ENCODE data around the gene PSMD5.

Gene PSMD5

GRCh38 chr9:120842685-120843485, at the start of gene PSMD5:
TSS of gene PSMD5 (minus strand) at chr9:120842922. CDS start at chr9:120842909, 13 bp downstream.
- DNase-seq (ENCODE audit: low read depth in 1 of 2, low spot score in 1 of 2) = peak; percentile 86

GRCh38 chr9:120891884-120892747, 49.4 kb upstream of the PSMD5 start:
- DNase-seq (ENCODE audit: low read depth in 1 of 2, low spot score in 1 of 2) = no peak

GRCh38 chr9:120891245-120891883, 48.6 kb upstream of the PSMD5 start:
- no peak for DNase-seq (ENCODE audit: low read depth in 1 of 2, low spot score in 1 of 2)

- DNase-seq (ENCODE audit: low read depth in 1 of 2, low spot score in 1 of 2) = no peak
These were observed 47.9 kb upstream of the PSMD5 start for GRCh38 chr9:120890320-120891244.

- no peak for DNase-seq (ENCODE audit: low read depth in 1 of 2, low spot score in 1 of 2)
These were observed 47.0 kb upstream of the PSMD5 start for GRCh38 chr9:120889606-120890271.

GRCh38 chr9:120888626-120889025, 45.9 kb upstream of the PSMD5 start:
- DNase-seq (ENCODE audit: low read depth in 1 of 2, low spot score in 1 of 2) = no peak

- no peak for DNase-seq (ENCODE audit: low read depth in 1 of 2, low spot score in 1 of 2)
These were observed 43.8 kb upstream of the PSMD5 start for GRCh38 chr9:120886490-120886967.

GRCh38 chr9:120885958-120886357, 43.2 kb upstream of the PSMD5 start:
- no peak for DNase-seq (ENCODE audit: low read depth in 1 of 2, low spot score in 1 of 2)

GRCh38 chr9:120885457-120885856, 42.7 kb upstream of the PSMD5 start:
- no peak for DNase-seq (ENCODE audit: low read depth in 1 of 2, low spot score in 1 of 2)

- no peak for DNase-seq (ENCODE audit: low read depth in 1 of 2, low spot score in 1 of 2)
These were observed 40.9 kb upstream of the PSMD5 start for GRCh38 chr9:120883608-120883996.

- DNase-seq (ENCODE audit: low read depth in 1 of 2, low spot score in 1 of 2) = no peak
These were observed 40.3 kb upstream of the PSMD5 start for GRCh38 chr9:120882935-120883607.

- DNase-seq (ENCODE audit: low read depth in 1 of 2, low spot score in 1 of 2) = no peak
These were observed 36.7 kb upstream of the PSMD5 start for GRCh38 chr9:120879446-120879845.

- DNase-seq (ENCODE audit: low read depth in 1 of 2, low spot score in 1 of 2) = no peak
These were observed 35.7 kb upstream of the PSMD5 start for GRCh38 chr9:120878188-120879130.

- DNase-seq (ENCODE audit: low read depth in 1 of 2, low spot score in 1 of 2) = peak; percentile 42 to 49
These were observed 34.7 kb upstream of the PSMD5 start for GRCh38 chr9:120877276-120878034.

GRCh38 chr9:120876842-120877240, 34.1 kb upstream of the PSMD5 start, which contains the start of gene PHF19:
TSS of gene PHF19 (minus strand) at chr9:120877188. CDS start at chr9:120874741, 2,447 bp downstream.
- no peak for DNase-seq (ENCODE audit: low read depth in 1 of 2, low spot score in 1 of 2)

- peak; percentile 62 to 65 for DNase-seq (ENCODE audit: low read depth in 1 of 2, low spot score in 1 of 2)
These were observed 33.5 kb upstream of the PSMD5 start for GRCh38 chr9:120875954-120876841.

GRCh38 chr9:120875643-120875953, 32.9 kb upstream of the PSMD5 start:
- DNase-seq (ENCODE audit: low read depth in 1 of 2, low spot score in 1 of 2) = no peak

Measured in stimulated activated CD4-positive, alpha-beta T cell treated with anti-CD3 and anti-CD28 coated beads, Interleukin-15, amount 100 ng/mL, for 1 hour (primary cell).